ENCODE measurements around the gene ZC3H12C. TPM values are rescaled to one million over a fixed set of nuclear protein-coding genes. Genes with fewer than 3 reads are reported as not detected.
A peak's percentile ranks its signal among the peaks of the same experiment; 100 is the strongest.

ZC3H12C gene
- total RNA-seq, 1 donor from 2014 or later, result 24.1 TPM

DNA sequence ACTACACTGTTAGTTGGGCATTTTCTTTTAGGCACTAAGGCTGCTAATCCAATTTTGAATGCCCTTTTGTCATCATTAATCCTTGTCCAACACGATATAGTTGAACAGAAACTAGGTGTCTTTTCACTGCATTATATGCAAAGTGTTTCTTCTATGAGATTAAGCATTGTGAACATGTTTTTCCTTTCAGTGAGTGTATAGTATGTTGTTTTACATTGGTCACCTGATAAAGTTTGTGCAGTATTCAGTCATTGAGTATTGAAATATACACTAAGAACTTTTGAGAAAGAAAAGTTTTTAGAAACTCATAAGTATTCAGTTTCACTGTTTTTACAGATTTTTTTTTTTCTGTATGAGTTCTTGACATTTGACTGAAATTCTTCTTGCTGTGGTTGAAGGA lies 59.0 kb downstream of the ZC3H12C start:
- no peak for DNase-seq (ENCODE audit: low read depth)

DNA sequence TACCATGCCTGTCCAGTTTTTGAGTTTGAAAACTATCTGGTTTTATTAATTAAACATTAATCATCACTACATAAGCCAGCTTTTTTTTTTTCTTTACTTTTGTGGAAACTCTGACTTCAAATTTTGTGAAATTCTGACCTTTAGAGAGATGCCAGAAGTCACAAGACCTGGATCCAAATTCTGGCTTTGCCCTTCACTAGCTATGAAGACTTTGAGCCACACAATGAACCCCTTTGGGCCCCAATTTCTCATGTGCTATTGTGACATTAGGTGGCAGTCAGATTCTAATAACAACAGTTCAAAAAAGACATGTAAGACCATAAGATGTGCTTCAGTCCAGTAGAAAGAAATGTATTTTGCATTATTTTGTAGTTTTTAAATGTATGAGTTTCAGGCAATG lies 60.3 kb downstream of the ZC3H12C start:
- DNase-seq (ENCODE audit: low read depth), result no peak

DNA sequence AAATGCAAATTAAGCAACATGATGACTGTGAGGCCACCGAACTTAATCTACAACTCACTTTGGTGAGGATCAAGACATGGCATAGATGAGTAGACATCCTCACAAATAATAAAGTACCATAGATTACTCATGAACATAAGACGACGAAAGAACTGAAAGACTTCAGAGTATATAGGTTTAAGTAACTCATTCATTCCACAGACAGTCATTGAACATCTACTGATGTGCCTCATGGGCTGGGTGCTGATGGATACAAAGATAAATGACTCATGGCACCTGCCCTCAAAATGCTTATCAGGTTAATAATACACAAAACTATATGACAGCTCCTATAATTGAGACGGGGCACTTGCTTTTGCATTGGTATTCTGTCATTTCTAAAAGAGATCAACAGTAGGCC lies 63.3 kb downstream of the ZC3H12C start:
- no peak for DNase-seq (ENCODE audit: low read depth)

DNA sequence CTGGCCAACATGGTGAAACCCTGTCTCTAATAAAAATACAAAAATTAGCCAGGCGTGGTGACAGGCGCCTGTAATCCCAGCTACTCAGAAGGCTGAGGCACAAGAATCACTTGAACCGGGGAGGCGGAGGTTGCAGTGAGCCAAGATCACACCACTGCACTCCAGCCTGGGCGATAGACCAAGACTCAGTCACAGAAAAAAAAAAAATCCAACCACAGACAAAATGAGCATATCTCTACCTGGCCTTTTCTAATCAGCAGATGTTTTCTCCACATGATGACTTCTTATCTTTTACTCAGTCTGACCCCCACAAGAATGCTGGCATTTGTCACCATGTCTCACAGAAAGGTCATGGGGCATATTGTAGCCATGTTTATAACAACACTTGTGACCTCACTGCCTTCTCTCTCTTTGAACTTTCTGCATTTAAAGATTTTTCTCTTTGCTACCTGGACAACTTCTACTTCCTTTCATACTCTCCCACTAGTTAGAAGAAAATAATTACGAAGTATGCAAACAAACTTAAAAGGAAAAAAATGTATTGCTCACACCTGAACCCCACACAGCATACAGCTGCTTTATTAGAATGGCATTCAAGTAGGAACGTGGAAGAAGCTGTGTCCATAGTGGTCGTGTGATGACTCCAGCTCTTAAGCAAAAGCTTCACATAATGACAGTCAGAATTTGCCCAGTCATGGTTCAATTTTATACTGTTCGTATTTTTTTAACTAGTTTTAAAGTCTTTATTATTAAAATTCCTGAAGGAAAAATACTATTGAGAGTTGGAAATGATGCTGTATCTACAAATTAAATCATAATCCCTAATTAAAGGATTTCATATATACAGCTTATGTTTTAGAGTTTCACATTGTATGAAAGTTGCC lies 65.4 kb downstream of the ZC3H12C start:
- DNase-seq (ENCODE audit: low read depth), result peak; percentile 23

DNA sequence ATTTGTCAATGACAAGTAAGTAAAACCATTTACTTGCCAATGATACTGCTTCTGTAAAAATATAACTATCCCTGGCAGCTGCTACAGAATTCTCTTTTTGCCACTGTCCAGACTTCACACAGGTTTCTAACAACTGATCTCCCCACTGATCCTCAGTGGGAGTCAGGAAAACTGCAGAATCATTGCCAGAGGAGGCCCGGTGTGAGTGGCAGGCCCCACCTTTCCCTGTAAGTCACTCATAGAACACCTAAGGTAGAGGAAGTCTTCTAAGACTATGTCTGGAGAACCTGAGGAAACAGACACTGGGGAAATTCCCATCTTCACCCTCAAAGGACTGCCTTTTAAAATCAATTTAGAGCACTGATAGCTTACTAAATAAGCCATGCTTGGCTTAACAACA lies 66.3 kb downstream of the ZC3H12C start:
- peak; percentile 49 for DNase-seq (ENCODE audit: low read depth)

DNA sequence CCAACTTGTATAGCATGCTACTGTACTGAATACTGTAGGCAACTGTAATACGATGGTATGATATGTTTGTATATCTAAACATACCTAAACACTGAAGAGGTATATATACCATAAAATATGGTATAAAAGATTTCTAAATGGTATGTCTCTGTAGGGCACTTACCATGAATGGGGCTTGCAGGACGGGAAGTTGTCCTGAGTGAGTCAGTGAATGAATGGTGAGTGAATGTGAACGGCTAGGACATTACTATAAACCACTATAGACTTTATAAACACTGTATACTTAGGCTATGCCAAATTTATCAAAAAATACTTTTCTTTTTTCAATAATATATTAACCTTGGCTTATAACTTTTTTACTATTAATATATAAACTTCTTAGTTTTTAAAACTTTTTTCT lies 66.8 kb downstream of the ZC3H12C start:
- DNase-seq (ENCODE audit: low read depth), result no peak

DNA sequence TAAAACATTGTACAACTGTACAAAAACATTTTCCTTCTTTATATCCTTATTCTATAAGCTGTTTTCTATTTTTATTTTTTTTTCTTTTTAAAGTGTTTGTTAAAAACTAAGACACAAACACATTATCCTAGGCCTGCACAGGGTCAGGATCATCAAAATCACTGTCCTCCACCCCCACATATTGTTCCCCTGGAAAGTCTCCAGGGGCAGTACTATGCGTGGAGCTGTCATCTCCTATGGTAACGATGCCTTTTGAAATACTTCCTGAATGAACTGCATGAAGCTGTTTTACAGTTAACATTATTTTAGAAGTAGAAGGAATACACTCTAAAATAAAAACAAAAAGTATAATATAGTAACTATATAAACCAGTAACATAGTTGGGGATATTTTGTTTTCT lies 67.2 kb downstream of the ZC3H12C start:
- DNase-seq (ENCODE audit: low read depth), result no peak

DNA sequence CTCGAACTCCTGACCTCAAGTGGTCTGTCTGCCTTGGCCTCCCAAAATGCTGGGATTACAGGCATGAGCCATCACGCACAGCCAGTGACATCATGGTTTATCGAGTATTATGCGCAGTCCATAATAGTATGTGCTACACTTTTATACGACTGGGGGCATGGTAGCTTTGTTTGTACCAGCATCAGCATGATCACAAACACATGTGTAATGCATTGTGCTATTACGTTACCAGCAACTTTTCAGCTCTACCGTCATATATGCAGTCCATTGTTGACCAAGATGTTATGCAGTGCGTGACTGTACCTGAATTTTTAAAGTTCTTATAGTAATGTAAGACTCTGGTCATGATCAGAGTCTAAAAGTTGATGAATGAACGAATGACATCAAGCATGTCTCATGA lies 67.9 kb downstream of the ZC3H12C start:
- no peak for DNase-seq (ENCODE audit: low read depth)

DNA sequence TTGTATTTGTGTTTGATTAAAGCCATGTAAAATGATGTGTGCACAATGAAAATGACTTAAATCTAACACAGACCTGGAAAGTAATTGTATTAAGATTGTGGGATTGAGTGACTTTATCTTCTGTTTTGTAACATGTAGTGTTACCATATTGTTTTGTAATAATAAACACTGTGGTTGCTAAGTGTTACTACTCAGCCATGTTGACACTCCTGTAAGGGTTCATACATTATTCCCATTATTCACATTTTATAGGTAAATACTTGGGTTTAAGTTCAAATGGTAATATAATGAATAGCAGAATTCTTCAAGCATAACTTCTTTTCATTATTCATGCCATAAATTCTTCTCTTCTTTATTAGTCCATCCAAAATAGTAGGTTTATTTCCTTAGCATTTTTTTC lies 69.0 kb downstream of the ZC3H12C start:
- DNase-seq (ENCODE audit: low read depth), result peak; percentile 30

DNA sequence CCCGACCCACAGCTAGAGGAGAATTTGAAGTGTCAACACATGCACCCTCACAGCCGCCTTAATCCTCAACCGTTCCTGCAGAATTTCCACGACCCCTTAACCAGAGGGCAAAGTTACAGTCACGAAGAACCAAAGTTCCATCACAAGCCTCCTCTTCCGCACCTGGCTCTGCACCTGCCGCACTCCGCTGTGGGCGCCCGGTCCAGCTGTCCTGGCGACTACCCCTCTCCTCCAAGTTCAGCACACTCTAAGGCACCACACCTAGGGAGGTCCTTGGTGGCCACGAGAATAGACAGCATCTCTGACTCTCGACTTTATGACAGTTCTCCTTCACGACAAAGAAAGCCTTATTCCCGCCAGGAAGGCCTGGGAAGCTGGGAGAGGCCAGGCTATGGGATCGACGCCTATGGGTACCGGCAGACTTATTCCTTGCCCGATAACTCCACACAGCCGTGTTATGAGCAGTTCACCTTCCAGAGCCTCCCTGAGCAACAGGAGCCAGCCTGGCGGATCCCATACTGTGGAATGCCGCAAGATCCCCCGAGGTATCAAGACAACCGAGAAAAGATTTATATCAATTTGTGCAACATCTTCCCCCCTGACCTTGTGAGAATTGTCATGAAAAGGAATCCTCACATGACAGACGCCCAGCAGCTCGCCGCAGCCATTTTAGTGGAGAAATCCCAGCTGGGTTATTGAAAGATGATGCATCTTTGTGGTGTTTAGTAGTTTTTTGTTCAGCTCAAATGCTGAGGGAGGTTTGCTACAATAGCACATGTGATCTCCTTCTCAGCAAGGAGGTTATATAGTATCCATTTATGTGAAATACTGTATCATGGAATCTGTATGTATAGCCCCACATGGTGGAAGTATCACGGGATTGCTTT lies 72.1 kb downstream of the ZC3H12C start:
- DNase-seq (ENCODE audit: low read depth), result no peak

DNA sequence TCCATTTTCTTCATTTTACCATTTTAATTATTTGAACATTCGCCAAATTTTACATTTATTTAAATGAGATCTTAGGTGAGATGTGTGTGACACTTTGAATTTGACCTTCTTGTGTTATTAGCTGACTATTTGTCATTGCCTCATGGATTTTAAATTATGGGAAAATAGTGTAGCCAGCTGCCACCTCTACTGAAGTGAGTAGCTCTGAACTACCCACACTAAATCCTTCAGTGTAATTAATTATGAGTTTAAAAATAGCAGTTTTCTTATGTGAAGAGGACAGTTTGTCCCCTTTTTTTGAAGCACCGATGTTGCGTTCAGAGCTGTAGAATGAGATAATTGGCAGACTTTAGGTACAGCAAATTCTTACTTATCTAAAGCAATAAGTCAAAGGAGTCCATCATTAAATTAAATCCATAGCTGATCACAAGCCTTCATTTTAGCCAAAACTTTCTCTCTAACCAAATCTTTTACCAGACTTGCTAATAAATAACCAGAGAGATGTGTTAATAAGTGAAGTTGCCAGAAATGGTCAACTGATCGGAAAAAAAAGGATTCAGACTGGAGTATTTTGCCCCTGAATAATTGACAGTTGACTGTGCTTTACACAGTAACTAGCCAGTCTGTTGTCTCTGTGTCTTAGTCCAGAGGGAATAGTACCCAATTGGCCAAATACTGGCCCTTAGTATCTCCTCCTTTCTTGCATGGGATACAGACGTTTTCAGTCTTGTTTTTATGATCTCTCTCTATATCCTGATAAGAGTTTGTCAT lies 75.0 kb downstream of the ZC3H12C start:
- peak; percentile 76 for DNase-seq (ENCODE audit: low read depth)

DNA sequence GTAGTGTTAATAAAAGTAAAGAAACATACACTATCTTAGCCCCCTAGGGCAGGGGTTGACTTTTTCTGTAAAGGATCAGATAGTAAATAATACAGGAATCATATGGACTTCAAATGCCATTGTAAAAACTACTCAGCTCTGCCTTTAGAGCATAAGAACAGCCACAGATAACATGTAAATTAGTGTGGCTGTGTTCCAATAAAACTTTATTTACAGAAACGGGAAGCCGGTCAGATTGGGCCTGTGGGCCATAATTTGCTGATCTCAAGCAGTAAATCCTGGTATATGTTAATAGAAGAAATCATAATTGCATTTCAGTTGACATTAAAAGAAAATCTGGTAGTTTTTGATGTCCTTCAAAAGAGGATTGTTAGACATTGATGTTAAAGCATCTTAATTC lies 76.5 kb downstream of the ZC3H12C start:
- DNase-seq (ENCODE audit: low read depth), result no peak

DNA sequence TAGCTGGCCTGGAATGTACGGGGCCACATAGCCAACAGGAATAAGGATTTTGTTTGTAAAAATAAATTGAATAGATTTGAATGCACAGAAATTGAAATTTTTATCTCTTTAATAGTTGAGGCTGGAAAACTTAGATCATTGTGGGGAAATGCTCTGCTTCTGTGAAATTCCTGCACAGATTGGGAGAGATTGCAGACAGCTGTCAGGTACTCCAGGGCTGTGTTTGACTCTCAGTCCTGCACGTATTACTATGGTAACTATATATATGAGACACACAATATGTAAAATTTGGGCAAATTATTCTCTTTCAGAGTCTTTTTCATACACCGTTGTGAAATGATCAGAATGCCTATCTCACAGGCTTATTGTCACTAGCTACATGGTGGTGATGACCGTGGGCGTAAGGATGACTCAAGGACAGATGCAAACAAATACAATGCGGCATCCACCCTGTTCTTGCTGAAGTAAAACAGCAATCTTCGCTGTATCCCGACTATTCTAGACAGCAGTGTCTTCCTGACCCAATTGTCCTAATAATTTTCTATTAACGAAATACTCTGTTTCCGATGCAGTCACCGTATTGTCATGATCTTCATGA lies 79.4 kb downstream of the ZC3H12C start:
- no peak for DNase-seq (ENCODE audit: low read depth)

DNA sequence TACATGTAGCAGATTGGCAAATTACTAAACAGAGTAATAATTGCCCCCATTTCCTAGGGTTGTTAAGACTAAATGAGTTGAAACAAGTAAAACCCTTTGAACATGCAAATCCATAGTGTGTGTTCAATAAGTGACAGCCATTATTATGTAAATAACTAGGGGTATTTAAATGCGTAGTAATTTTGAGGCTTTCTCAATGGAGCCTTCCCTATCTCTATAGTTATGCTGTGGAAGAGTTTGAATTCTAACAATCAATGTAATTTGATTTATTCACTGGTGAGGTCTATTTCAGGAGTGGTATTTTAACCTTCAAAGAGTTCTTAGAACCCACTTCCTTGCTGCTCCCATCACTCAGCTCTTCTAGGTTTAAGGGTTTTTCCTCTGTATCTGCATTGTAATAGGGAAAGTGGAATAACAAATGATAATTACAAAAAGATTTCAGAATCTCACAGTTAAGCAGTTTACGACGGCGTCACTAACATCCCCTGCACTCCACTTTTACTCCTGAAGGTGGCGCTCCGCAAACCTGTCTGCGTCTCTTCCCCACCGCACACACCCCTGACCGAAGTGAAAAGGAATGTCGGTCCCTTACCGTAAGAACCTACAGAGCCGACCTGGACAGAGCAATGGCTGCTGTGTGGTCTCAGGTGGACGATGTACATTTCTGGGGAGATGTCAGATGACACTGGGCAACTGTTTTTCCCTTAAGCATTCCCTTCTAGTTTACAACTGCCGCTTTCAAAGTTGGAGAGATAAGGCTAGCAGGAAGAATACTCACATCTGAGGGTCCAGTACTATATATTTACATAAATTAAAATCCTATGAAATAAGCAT lies 80.8 kb downstream of the ZC3H12C start:
- DNase-seq (ENCODE audit: low read depth), result peak; percentile 74

DNA sequence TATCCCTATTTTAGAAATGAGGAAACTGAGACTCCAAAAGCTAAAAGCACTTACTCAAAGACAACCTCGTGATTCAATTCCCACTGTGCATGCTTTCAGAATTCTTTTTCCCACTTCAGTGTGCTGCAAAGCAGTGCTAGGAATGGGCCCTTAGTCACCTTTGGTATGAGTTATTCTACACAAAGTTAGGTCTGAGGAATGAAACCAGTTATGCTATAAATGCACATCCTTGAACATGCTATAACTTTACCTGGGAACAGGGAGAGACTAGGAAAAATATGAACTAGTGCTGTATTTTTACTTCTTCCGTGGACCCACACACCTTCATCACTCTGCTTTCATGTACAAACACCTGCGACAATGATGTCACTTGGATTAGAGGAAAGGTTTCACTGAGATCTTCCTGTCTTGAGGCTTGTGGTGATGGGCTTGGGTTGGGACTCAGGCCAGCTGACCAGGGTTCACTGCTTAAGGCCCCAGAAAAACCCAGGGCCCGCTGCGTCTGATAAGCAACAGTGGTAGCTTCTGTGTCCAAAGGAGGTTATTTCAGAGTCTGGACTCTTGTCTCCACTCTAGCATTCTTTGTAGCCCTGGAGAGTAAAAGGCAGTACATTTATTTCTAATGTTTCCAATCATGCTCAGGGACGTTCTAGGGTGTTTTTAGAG lies 81.6 kb downstream of the ZC3H12C start:
- peak; percentile 78 for DNase-seq (ENCODE audit: low read depth)

DNA sequence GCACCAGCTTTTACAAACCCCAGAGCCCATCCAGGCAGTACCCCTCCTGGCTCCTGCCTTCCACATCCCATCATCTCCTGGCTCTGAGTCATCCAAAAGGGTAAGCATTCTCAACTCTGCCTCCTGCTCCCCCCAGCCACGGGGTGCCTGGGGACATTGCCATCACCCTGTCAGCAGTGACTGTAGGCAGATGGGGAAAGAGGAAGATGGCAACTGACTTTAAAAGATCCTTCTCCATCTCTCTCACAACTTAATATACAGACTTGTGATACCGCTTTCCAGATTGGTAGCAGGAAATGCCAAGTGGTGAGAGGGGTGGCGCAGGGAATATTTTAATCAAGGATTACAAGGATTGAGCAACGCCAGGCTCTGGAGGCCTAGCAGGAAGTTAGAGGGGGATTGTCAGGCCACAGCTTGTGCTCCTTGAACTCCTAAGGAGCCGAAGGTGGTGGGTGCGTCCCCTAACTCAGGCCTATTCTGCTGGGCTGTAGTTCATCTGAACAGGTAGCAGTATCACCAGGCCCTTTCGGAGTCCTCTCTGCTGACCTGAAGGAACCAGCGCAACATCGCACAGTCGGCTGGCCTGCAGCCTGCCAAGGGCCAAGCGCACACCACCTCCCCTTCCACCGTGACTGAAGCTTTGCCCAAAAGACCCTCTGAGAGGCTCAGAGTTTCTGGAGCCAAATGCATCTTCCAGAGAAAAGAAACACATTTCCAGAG lies 83.3 kb downstream of the ZC3H12C start:
- no peak for DNase-seq (ENCODE audit: low read depth)

DNA sequence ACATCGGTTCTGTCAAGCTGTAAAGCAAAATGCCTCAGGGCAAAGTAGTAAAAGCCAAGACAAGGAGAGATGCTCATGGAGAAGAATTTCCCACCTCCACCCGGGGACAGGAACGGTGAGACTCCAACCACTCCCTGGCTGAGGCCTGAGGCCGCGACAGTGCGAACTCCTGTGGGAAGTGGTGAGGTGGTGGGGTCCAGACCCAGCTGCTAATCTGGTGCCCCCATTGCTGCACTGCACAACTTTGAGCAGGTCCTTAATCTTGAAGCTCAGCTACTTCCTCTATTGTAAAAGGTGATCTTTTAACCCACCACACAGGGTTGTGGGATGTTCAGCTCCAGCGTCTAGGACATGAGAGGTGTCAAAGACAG lies 83.9 kb downstream of the ZC3H12C start:
- DNase-seq (ENCODE audit: low read depth), result no peak

DNA sequence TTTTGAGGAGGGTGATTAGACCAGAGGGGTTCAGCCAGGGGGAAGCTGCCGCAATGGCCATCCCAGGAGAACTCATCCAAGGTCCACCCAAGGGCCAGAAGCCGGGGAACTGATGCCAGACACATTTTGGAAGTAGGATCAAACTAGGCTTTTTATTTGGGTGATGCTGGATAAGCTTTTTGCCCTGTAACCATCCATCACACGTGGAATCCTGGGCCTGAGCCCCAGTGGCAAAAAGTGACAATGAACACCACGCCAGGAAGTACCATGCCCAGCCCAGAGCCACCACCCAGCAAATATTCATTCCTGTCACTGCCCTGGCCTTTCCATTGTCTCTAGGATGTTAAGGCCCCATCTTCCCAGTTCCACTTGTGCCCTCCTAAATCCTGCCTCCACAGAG lies 85.9 kb downstream of the ZC3H12C start:
- DNase-seq (ENCODE audit: low read depth), result no peak

DNA sequence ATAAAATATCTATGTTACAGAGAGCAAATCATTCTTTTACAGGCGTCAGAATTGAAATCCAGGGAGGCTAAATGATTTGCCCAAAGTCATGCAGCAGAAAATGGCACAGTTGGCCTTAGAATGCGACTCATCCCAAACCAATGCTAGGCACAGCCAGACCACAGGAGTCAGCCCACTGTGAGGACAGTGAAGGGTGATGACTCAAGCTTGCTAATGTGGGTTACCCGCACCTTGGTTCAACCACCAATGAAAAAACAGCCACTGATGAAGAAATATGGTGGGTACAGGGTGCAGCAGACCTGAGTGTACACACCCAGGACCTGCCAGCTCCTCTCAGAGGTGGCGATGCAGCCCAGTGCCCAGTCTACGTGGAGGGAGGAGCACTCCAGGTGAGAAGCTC lies 89.7 kb downstream of the ZC3H12C start:
- peak; percentile 87 for DNase-seq (ENCODE audit: low read depth)

DNA sequence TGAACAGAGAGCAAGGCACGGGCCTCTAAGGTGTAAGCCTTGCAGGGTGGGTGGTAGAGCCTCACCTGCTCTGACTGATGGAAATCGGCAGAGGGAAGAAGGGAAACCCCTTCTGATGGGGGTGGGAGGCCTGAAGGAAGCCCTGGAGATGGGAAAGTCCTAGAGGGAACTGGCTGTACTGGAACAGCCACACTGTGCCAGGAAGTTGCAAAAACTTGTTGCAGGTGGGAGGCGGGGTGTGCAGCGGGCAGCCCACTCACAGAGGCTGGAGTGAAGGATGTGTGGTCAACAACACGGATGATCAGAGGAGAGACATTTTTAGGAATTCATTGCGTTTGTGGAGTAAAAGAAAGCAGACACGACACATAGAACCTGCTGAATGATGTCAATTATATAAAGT lies 91.3 kb downstream of the ZC3H12C start:
- no peak for DNase-seq (ENCODE audit: low read depth)
